DND-41 (cell line): Measurements from ENCODE around the gene PTMA.

ENCODE experiments used
- CTCF ChIP-seq: IDR thresholded peaks from 2 replicates; pipeline ENCODE4 v1.5.1; 2012; ENCODE audit warnings: borderline replicate concordance, low read length, moderate library complexity, mild to moderate bottlenecking; ENCODE audit not compliant: poor library complexity, severe bottlenecking; ENCODE audit errors: extremely low read depth
- EZH2 ChIP-seq: IDR thresholded peaks from 3 replicates; pipeline ENCODE4 v1.6.1; 2012; ENCODE audit warnings: borderline replicate concordance, low read depth, mild to moderate bottlenecking, moderate library complexity, low read length, inconsistent platforms; ENCODE audit not compliant: severe bottlenecking

GRCh38 chr2:231666171-231667095, 41.9 kb upstream of the PTMA start:
- TF ChIP-seq CTCF (no peak), EZH2 (no peak)
